ENCODE measurements around the gene APC2.

The APC2 gene

DNA sequence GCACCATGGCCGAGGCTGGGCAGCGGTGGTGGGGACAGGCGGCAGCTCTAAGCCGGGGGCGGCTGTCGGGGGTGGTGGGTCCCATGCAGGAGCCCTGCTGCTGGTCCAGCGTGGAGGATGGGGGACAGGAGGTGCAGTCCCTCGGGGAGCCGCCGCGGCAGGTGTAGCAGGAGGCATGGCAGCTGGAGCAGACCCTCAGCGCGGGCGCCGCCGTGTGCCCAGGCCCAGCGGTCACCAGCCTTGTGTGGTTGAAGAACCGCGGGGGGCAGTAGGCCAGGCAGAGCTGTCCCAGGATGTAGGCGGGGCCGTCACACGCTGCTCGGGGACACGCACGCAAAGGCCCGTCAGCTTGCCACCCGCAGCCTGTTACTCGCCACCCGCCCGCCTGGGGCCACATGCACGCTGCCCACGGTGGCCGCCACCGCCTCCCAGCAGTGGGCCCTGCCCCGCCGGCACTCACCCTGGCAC is 32.0 kb downstream of the APC2 start:
- H3K4me3 ChIP-seq (ENCODE audit: control insufficient read depth, low read depth, low read length), result no peak overlapping the region
- DNase-seq (ENCODE audit: low read depth), result no peak
- TF ChIP-seq, protein P1, sequence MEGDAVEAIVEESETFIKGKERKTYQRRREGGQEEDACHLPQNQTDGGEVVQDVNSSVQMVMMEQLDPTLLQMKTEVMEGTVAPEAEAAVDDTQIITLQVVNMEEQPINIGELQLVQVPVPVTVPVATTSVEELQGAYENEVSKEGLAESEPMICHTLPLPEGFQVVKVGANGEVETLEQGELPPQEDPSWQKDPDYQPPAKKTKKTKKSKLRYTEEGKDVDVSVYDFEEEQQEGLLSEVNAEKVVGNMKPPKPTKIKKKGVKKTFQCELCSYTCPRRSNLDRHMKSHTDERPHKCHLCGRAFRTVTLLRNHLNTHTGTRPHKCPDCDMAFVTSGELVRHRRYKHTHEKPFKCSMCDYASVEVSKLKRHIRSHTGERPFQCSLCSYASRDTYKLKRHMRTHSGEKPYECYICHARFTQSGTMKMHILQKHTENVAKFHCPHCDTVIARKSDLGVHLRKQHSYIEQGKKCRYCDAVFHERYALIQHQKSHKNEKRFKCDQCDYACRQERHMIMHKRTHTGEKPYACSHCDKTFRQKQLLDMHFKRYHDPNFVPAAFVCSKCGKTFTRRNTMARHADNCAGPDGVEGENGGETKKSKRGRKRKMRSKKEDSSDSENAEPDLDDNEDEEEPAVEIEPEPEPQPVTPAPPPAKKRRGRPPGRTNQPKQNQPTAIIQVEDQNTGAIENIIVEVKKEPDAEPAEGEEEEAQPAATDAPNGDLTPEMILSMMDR (IDR thresholded peaks at IDR 0.05; ENCODE audit: control insufficient read depth, insufficient read depth, low read depth, low read length, missing control alignments), result no peak

DNA sequence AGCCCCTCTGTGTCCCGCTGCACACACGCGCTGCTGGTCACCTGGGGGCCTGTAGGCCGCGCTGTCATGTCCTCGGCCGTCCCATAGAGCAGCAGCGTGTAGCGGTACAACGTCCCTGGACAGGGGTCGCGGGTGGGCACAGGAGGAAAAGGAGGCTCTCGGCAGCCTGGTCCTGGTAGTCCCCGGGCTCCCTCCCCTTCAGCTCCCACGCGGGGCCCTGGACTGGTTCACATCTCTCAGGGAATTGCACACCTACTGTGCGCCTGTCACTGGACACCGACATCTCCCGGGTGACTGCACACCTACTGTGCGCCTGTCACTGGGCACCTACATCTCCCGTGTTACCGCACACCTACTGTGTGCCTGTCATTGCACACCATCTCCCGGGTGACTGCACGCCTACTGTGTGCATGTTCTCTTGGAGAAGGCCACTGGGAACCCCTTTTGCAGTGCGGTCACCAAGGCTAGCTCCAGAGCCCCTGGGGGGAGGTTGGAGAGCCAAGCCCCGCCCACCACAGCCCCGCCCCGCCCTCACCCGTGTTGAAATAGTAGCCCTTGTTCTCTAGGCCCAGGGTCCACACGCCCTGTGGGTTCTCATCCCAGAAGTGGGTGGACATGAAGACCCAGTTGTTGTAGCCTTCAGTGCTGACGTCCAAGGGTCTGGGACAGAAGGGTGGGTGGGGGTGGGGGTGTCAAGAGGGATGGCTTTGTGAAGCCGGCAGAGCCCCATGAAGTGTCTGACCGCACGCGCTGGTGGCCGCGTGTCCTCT is 32.6 kb downstream of the APC2 start:
- H3K4me3 ChIP-seq (ENCODE audit: control insufficient read depth, low read depth, low read length), result no peak overlapping the region
- TF ChIP-seq, protein P1 (IDR thresholded peaks at IDR 0.05; ENCODE audit: control insufficient read depth, insufficient read depth, low read depth, low read length, missing control alignments), result no peak
- DNase-seq (ENCODE audit: low read depth), result no peak

DNA sequence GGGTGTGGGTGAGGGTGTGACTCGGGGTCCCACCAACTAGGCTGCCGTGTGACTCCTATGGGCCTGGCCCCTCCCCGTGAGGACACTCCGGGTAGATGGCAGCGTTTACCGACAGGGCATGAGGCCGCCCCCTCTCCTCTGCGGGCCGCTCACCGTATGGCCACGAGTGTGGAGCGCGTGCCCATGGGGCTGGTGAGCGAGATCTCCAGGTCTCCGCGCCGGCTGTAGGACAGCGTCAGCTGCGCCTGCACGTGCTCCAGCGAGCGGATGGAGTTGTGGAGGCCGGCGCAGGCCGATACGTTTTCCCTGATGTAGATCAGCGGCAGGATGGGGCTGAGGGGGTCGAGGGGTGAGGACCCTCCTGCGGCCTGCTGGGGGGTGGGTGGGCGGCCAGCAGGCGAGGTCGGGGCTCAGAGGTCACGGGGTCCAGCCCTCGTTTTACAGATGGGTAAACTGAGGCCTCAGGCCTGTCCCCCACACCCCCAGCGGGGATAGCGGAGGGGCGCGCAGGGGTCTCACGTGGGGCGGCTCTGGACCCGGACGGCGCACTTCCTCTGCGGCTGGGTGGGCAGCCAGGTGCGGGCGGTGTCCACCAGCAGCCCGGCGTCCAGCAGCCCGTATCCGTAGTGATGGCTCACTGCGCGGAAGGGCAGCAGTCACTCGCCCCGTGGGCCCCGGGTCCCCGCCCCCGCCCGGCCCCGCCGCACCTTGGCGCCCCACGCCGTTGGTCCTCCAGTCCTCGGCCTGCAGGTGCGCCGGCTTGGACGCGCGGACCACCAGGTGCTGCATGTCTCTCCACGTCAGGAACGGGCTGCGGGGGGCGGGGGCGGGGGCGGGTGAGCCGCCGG is 33.4 kb downstream of the APC2 start:
- no peak overlapping the region for H3K4me3 ChIP-seq (ENCODE audit: control insufficient read depth, low read depth, low read length)
- no peak for DNase-seq (ENCODE audit: low read depth)
- TF ChIP-seq, protein P1 (IDR thresholded peaks at IDR 0.05; ENCODE audit: control insufficient read depth, insufficient read depth, low read depth, low read length, missing control alignments), result no peak

DNA sequence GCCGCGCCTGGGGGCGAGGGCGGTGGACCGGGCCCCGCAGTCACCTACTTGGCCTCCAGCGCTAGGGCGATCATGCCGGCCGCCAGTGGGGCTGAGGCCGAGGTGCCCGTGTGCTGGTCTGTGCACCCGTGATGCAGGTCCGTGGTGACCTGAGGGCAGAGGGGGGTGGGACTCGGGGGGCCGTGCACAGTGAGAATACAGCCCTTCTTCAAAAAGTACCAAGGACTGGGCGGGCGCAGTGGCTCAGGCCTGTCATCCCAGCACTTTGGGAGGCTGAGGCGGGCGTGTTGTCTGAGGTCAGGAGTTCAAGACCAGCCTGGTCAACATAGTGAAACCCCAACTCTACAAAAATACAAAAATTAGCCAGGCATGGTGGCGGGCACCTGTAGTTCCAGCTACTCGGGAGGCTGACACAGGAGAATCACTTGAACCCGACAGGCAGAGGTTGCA is 34.1 kb downstream of the APC2 start:
- H3K4me3 ChIP-seq (ENCODE audit: control insufficient read depth, low read depth, low read length), result no peak overlapping the region
- TF ChIP-seq, protein P1 (IDR thresholded peaks at IDR 0.05; ENCODE audit: control insufficient read depth, insufficient read depth, low read depth, low read length, missing control alignments), result no peak
- DNase-seq (ENCODE audit: low read depth), result no peak

DNA sequence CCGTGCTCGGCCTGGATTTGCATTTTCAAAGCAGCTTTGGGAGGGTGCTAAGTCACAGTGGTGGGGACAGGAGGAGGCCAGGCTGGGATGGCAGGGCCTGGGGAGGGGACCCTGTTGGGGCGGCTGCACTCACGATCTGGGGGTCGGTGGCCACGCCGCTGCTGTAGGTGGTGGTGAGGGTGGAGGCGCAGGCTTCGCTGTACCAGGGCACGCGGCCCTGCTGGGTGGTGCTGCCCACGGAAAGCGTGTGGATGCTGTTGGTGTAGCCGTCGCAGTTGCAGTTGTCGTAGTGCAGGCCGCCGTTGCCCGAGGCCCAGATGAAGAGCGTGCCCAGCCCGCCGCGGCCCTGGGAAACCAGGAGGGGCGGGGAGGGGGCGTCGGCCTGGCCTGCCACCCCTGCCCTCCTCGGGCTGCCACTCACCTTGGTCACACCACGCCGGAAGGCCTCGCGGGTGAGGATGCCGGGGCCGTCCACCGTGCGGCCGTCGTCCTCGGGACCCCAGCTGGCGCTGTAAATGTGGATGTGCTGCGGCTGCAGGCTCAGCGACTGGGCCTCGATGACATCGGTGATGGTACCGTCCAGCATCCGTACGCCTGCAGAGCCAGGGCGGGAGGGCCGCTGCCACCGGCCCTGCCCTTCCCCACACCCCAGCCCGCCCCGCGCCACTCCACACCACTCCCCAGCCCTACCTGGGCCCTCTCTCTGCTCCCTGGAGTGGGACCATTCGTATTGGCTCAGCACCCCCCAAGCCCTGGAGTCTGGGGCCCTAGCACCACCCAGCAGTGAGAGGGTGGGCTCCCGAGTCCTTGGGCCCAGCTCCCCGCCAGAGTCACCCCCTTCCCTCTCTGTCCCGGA is 37.0 kb downstream of the APC2 start:
- no peak overlapping the region for H3K4me3 ChIP-seq (ENCODE audit: control insufficient read depth, low read depth, low read length)
- DNase-seq (ENCODE audit: low read depth), result no peak
- TF ChIP-seq, protein P1 (IDR thresholded peaks at IDR 0.05; ENCODE audit: control insufficient read depth, insufficient read depth, low read depth, low read length, missing control alignments), result no peak
